ENCODE results near the gene PREX1.

The PREX1 gene

DNA sequence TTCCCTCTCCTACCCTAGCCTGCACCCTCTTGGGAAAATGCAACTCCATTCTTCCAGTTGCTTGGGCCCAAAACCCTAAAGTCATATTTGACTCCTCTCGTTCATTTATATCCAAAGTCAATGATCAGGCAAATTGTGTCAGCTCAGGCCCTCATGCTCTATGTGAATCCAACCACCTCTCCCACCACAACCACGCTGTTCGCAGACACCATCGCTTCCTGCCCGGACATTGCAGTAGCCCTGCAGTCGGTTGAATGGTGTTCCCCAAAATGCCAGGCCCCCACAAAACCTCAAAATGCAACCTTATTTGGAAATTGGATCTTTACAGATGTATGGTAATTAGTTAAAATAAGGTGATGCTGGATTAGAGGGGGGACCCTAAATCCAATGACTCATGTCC lies 98.3 kb downstream of the PREX1 start:
- no peak for DNase-seq

DNA sequence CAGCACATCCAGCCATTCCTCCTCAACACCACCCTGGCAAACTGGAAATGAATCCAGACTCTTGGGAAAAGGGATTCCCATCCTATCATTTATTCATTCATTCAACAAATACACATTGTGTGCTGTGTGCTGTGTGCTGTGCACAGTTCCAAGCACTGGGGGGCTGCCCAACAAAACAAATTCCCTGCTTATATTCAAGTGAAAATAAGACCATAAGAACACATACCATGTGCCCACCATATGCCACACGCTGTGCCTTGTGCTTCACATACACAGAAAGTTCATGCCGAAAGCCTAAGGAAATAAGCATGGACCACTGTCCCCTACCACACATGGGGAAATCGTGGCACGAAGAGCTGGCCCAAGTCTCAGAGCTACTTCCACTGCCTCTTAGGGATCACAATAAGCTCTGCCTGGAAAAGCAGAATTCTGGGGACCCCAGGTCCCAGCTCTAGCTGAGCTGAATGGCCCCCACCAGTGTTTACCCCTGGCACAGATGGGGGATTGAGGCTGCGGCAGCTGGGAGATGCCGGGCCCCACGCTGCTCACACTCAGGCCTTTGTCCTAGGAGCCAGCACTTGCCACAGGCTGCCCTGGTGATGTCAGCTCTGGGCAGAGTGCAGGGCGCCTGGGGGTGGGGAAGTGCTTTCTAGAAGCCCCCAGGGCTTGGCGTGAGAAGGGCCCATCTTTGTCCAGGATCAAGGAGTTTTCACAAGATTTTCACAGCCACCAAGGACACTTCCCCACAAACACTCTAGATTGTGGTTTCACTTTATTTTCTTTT lies 99.6 kb downstream of the PREX1 start:
- no peak for DNase-seq

DNA sequence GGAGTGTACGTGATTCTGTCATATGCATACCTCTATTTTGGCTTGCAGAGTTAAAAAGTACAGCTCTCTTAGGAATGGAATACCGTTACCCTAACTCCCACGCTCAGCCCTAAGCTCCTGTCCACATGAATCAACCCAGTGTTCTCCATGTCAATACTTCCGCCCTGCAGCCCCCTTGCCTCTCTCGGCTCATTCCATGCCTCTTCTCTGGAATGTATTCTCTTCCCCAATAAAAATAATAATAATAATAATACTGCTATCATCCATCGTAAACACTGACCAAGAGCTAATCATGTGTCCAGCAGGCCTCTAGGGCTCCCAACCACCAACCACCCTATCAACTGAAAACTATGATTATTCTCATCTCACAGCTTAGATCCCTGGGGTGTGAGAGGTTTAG lies 100.6 kb downstream of the PREX1 start:
- DNase-seq, result no peak

DNA sequence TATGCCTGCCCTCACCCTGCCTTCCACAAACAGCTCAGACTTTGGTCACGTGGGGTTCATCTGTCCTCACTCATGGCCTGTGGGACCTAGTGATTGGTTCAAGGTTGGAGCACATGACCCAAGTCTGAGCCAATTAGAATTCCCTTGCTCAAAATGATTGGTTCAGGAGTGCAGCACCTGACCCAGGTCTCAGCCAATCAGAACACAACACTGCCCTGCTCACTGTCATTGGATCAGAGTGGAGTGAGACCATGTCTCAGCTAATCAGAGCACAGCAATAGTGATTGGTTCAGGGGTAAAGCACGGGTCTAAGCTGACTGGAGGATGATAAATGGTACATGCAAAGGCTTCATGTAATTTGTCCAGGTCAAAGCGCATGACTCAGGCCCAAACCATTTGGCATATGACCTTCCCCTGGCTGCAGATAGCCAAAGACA lies 102.2 kb downstream of the PREX1 start:
- no peak for DNase-seq

DNA sequence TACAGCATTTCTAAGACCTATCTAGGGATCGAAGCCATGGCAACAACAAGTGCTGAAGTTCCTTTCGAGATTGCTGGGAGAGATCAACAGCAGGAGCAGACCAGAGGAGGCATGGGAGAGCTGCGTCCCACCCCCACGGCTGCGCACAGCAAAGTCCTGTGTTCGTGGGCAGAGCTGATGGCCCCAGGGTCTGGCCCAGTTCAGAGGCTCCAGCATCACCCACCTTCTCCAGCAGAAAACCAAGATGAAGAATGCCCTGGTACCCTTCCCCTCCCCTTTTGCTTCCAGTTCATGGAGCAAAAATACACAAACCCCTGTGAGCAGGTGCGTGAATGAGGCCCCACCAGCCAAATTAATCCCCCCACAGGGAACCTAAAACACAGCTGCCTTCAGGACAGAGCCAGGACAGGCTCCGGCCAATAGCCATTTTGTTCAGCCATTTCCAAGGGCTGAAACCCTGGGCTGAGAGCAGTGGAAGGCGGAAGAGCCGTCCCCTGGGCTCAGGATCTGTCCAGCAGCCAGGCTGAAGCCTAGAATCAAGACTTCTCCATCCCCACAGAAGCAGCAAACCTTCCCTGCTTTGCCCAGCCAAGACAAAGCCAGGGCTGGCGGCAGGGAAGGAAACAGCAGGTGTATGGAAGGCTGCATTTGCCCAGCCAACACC lies 102.8 kb downstream of the PREX1 start:
- DNase-seq, result no peak

DNA sequence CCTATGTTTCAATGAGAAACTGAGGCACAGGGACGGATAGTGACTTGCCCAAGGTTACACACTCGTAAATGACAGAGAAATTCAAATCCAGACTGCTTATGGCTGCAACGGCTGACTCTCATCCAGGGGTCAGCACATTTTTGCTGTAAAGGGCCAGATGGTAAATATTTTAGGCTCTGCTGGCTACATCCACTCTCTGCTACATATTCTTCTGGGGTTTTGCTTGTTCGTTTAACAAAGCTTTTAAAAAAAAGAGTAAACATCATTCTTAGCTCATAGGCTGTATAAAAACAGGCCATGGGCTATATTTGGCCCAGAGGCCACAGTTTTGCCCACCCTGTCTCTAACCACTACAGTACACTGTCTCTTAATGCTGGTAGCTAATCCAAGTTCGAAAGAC lies 103.4 kb downstream of the PREX1 start:
- DNase-seq, result no peak

DNA sequence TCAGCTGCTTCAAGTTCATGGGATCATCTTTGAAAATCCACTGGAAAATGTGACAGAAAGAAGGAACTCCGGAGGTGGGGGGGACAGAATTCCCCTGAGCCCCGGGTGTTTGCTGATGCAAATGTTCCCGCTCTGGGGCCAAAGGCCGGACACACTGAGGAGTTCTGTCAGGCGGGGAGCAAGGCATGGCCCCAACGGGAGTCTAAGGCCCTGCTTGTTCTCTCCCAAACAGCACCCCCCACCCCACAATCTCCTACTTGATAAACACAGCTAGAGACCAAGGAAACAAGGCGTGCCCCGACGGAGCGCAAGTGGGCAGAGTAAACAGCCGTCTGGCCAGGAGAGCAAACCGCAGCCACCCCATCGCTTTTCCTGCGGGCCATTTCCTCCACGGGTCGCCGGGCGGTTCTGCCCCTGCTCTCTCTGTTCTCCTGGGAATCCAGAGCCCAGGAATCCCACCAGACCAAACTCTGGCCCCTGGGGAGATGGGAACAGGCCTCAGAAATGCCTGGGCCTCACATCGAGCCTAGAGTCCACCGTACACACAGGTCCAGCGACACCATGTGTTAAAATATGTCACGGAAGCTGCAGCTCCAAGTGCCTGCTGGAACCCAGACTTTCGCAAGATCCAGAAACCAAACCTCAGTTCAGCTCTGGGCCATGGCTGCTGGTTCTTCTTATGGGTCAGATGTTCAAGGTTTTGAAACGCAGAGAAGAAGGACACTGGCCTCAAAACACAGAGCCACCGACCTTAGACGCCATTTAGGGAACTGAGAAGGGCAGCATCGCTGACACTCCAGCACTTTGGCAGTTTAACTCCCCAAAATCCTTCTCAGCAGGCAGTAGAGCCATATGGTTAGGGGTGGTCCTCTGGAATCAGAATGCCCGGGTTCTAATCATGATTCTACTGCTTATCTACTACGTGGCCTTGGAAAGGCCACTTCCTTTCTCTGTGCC lies 104.2 kb downstream of the PREX1 start:
- no peak for DNase-seq

DNA sequence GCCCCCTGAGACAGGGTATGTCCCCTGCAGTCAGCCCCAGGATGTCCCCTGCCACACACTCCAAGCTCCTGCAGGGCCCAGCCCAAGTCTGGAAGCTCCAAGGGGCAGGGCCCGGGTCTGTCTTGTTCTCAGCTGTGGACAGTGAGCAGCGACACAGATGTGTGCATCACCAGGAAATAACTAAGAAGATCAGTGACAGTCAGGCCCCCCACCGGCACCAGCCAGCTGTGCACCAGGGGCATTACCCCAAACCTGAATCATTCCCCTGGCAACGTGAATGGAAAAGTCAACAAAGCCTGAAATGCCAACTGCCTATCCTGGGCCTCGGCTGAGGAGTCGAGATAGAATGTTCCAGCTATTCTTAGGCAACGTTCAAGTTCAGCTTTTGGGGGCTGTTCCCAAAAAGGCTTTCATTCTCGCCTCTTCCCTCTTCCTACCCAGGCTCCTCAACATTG lies 105.0 kb downstream of the PREX1 start:
- no peak for DNase-seq

DNA sequence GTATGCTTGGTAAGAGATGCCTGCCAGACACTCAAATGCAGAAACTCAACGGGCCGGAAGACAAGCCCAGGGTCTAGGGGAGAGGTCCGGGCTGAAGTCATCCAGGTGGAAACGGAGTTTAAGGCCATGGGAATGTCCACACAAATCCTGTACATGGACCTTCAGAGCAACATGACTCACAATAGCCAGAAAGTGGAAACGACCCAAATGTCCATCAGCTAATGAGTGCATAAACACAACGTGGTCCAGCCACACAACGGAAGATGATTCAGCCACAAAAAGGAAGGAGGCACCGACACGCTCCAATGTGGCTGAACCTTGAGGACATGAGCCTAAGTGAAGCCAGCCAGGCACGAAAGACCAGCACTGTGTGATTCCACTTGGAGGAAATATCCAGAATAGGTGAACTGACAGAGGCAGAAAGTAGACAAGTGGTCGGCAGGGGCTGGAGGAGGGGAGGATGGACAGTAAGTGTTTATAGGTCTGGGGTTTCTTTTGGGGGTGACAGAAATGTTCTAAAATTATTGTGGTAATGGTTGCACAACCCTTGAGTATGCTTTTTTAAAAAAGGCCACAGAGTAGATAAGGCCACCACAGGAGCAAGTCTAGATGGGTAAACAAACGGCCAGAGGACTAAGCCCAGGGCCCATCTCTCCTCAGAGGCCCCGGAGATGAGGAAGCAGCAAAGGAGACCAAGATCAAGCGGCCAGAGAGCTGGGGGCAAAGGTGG lies 105.6 kb downstream of the PREX1 start:
- no peak for DNase-seq

DNA sequence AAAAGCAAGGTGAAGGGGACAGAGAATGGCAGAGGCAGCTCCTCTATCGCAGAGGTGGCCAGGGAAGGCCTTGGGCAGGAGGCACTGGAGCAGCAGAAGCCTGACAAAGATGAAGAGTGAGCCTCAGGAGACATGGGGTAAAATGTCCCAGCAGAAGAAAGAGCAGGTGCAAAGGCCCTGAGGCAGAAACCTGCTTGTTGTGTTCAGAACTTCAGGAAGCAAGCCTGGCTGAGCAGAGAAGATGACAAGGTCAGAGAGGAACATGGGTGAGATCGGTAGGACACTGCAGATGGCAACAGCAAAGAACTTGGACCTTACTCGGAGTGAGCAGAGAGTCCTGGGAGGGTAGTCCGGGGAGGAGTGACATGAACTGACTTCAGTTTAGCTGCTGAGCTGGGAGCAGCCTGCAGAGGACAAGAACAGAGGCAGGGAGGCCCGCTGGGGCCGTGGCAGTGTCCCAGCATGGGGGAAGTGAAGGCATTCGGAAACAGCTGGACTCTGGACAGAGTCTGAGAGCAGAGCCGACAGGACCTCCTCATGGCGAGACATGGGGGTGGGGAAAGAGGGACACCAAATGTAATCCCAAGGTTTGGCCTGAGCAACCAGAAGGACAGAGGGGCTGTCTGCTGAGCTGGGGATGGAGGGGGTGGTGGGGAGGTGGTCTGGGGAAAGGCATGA lies 106.3 kb downstream of the PREX1 start:
- DNase-seq, result no peak

DNA sequence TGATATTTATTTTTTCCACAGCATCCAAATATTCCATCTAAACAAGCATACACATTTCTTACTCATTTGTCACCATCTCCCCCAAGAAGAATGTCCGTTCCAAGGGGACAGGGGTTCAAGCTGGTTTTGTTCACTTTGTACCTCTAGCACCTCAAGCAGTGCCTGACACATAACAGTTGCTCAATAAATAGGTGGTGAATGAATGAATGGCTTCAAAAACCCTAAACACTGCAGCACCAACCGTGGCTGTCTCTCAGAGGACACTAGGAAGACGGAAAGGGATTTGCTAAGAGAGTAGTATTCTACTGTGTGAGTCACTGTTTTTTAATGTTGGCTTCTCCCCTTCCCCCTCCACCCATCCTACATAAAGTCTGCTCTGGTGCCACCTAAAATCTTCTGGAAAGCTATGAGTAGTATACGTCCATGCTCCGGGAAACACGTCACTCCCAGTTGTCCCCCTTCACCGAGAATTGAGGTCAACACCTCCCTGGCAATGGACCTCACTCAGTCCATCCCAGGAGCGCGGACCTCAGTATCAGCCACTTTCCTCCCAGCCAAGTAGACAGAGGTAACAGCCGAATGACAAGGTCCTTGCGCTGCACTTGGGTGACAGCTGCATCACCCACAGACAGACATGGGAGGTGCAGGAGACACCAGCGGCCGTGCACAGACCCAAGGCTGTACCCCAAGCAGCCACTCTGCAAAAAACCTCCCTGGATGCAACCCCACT lies 107.4 kb downstream of the PREX1 start:
- DNase-seq, result no peak

DNA sequence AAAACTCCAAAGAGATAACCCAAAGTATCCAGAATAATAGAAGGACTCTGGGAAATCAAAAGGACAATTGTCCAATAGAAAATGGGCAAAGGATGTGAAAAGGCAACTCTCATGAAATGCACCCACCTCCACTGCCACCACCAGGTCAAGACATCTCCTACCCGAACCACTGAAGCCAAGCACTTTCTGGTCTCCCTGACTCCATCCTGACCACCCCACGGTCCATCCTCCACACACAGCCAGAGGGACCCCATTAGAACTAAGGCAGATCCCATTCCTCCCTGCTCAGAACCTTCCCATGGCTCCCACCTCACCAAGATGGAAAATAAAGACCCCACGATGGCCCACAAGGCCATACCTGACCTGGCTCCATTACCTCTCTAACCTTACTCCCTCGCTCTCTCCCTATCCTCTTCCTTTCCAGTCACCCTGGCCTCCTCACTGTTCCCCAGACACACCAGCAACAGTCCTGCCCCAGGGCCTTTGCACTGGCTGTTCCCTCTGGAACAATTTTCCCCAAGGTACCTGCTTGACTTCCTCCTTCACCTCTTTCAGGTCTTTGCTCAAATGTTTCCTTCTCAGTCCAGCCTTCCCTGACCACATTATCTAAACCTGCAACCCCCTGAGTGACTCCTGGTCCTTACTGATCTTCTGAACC lies 108.1 kb downstream of the PREX1 start:
- DNase-seq, result no peak

DNA sequence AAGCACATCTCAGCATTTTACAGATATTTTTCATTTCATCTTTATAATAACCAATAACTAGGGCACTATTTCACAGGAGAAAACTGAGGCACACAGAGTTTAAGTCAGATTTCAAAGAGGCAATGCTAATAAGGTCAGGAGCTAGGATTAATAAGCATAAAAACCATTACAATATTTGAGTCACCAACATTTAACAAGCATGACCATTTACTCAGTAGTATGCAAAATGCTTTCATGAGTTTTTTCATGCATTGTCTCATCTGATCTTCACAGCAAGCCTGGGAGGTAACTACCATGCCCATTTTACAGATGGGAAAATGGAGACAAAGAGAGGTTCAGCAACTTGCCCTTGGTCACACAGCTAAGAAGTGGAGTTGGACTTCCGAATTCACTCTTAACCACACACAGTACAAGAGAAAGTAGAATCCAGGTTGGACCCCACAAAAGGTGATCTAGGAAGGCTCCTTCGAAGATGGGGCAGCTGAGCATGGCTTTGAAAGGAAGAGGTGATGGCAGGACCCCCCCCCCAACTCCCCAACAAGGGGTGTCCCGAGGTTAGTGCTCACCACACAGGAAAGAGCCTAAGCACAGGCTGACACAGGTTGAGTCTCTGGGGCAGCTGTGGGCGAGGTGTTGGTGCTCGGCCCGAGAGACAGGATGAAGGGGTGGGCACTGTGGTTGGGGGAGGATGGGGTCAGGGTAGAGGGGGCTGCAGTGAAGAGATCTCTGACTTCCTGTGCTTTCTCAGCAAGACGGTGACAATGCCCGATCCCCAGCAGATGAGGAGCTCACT lies 108.8 kb downstream of the PREX1 start:
- no peak for DNase-seq

DNA sequence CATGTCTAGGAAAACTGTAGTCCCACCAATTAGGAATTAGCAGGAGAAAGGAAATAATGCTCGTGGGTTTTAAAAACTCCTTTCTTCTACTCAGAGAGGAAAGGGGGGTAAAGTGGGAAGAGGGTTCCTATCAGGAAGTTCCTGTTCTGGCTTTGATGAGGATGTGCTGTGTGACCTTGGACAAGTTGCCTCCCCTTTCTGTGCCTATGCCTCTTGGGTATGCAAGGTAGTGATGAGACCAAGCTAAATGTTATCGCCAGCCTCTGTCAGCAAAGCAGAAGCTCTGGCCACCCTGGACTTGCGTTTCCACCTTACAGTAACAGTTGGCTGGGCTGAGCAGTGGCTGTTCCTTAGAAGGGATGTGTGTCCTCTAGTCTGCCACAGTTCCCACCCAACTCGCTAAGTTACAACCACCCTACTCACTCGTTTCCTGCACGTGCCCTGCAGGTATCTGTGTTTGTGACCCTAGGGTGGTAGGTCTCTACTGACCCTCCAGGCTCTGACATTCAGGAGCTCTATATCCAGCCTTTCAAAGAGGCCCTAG lies 110.0 kb downstream of the PREX1 start:
- DNase-seq, result no peak

DNA sequence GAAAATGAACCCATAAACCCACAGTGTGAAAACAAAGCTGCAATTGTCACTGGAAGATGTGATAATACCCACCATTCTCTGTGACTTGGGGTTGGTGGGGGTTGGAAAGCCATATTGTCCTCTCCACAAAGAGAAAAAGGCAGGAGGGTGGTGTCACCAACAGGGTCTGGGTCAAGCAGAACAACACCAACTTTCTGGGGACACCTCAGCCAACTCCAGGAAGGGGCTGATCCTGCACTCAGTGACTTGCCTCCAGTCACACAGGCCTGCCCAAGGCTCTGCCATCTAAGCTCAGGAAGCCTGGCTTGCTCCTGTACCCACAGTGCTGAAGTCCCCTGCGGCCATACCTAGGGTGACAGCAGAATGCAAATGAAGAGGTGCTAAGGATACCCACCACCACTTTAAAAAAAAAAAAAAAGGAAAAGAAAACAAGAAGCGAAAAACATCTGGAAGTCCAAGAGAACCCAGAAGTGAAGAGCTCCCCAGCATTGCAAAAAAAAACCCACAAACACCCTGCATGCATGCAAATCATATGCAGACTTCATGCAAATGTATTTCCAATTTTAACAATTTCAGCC lies 110.6 kb downstream of the PREX1 start:
- DNase-seq, result no peak

DNA sequence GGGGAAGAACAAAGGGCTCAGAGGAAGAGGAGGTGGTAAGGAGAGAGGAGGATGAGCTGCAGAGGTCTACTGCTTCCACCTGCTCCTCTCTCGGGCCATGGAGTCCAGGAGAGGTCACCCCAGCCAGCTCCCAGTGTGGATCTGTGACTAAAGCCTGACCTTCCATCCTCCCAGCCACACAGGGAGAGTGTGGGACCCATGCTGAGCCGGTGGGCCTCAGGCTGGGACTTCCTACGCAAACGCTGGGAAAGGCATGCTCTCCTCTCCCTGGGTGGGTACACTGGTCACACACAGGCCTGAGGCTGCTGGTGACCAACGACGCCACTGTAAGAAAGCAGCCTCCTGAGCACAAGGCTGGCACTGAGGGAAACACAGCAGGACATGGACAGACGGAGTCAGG lies 111.3 kb downstream of the PREX1 start:
- no peak for DNase-seq

DNA sequence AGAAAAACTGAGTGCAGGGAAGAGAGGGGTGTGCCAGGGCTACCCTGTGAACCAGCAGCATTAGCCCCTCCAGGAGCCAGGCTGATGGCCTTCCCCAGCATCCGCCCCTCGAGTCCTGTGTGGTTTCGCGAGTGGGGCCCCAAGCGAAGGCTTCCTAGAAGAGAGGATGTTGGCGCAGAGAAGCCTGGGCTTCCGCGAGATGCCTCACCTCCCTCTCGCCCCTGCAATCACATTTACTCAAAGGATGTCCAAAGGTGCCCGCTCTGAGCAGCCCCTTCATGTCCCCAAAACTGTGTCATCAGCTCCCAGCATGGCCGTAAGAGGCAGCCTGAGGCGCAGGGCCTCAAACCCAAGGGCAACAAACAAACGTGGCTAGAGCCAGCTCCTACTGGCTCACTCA lies 111.7 kb downstream of the PREX1 start:
- peak; percentile 25 for DNase-seq

DNA sequence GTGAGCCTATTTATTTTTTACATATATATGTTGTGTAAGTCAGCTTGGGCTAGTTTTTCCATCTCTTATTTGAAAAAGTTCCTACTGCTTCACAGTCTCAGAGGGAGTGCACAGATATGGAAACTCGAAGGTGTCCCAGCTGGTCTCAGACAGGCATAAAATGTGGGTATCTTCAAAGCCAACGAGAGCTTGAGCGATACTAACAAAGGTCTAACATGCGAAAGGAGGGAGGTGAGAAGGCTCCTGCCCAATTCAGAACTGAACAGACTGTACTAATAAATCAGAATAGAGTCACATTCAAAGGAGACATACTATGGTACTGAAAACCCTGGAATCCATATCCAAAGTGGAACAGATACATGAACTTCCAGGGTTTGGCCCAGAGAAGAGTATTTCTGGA lies 113.0 kb downstream of the PREX1 start:
- DNase-seq, result no peak

Data from activated CD4-positive, alpha-beta T cell treated with anti-CD3 and anti-CD28 coated beads, Interleukin-2, amount 50 U/mL, for 1 hour (primary cell).